Body of pancreas (tissue), 4 donors: ENCODE data around the gene PKP3. TPM values are rescaled to one million over a fixed set of nuclear protein-coding genes. Genes with fewer than 3 reads are reported as not detected.
"Not testable (repeated sequence)": the region's sequence is repeated elsewhere in the genome, so short reads cannot be mapped to it uniquely, and the experiment has no call there.

ENCODE experiments used
- ATAC-seq: fragments of 150-250 bp; one replicate; pipeline ENCODE4 v1.9.1; 2016
- DNase-seq, 4 donors: peaks; one replicate each; pipeline ENCODE4 v3.0.0-alpha.2; 2019
- H3K27ac ChIP-seq, 4 donors: fragments of 200-600 bp; sonication (generic); 1 replicate in 3 of 4; 2 replicates in 1 of 4; pipeline versions ENCODE4 v1.5.1 to v1.6.1; 2016 to 2019; ENCODE audit warnings: mild to moderate bottlenecking in 1 of 4, mixed read lengths in 1 of 4, moderate library complexity in 1 of 4
- H3K27me3 ChIP-seq, 2 donors: fragments of 200-600 bp; sonication (generic); one replicate each; pipeline ENCODE4 v1.6.0; 2016; ENCODE audit warnings: mild to moderate bottlenecking in 1 of 2
- H3K36me3 ChIP-seq, 2 donors: fragments of 200-600 bp; sonication (generic); replicated peaks in 1 of 2; 2 replicates each; pipeline ENCODE4 v1.5.1; 2016; ENCODE audit warnings: low read depth in 2 of 2; ENCODE audit not compliant: insufficient read depth in 1 of 2
- H3K4me1 ChIP-seq: fragments of 200-600 bp; sonication (generic); one replicate; pipeline ENCODE4 v1.6.0; 2016
- H3K4me3 ChIP-seq, 2 donors: fragments of 200-600 bp; sonication (generic); 1 replicate in 1 of 2; 2 replicates in 1 of 2; pipeline ENCODE4 v1.5.1; 2016 to 2019
- H3K9me3 ChIP-seq, 3 donors: fragments of 200-600 bp; sonication (generic); 1 replicate in 2 of 3; 2 replicates in 1 of 3; pipeline ENCODE4 v1.5.1; 2016
- CTCF ChIP-seq, 7 experiments: fragments of 450-650 bp in 4 of 7; fragments of 200-600 bp in 3 of 7; sonication (generic) in 3 of 7; IDR thresholded peaks; one replicate each; pipeline ENCODE4 v1.5.1; 2016 to 2019; ENCODE audit warnings: antibody characterized with exemption in 7 of 7
- POLR2A ChIP-seq, 3 donors: fragments of 450-650 bp; IDR thresholded peaks; one replicate each; pipeline ENCODE4 v1.6.1; 2016; ENCODE audit warnings: antibody characterized with exemption in 3 of 3, mild to moderate bottlenecking in 2 of 3
- WGBS, 2 donors: methylation state at CpG; one replicate each; pipeline ENCODE4 v1.1.5; 2017; 5-methylcytosine and 5-hydroxymethylcytosine counted together
- intact Hi-C: fragments of 100-400 bp; cut with DNase I; formaldehyde crosslinking; loops from one replicate; pipeline ENCODE4 v1.15.1; 2023
- total RNA-seq, 2 donors: library from RNA; depleted of rRNA; stranded (reverse); fragments of >200 nt; gene quantifications; one replicate each; pipeline ENCODE4 v1.1.0, GENCODE V29; 2016

Gene PKP3
- total RNA-seq, 2 donors from 2014 or later = 46.2 to 48.8 TPM

DNA sequence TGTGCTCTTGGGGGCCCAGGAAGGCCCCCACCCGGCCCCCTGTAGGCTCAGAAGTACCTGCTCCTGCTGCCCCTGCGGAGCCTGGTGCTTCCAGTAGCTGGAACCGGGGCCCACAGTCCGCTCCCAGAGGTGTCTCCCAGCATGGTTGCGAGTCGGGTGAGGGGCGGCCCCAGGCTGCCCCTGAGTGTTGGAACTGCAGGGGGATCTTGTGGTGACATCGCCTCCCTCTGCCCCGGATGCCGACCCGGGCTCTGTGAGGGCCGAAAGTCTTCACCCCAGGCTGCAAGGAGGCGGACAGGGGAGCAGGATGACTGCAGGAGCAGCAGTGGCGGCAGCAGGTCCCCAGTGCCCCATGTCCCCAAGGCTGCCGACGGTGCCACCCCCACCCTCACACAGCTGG, 9.5 kb upstream of the PKP3 start:
- H3K27ac ChIP-seq = no peak overlapping the region
- WGBS, 2 donors = 88% methylated on average over 15 of the region's 16 CpGs; no CpG with 5 or more reads in 1 of the 2 donors
- no peaks in the 10 kb centered on the region for H3K27me3 ChIP-seq
- intact Hi-C loops = no loop called here
- TF ChIP-seq POLR2A (IDR thresholded peaks at IDR 0.05) (no peak), CTCF (IDR thresholded peaks at IDR 0.05) (no peak)
- ATAC-seq (no peak), DNase-seq (no peak)
- H3K9me3 ChIP-seq = peaks cover 0 to 4% (median 0%) of the 10 kb centered on the region in 3 donors
- no peak overlapping the region for H3K4me3 ChIP-seq
- H3K36me3 ChIP-seq = no peaks in the 10 kb centered on the region
- no peaks in the 10 kb centered on the region for H3K4me1 ChIP-seq

- no peak for ATAC-seq
- Histone ChIP-seq H3K9me3 (peaks cover 0 to 4% (median 0%) of the 10 kb centered on the region in 3 donors), H3K4me1 (no peaks in the 10 kb centered on the region), H3K4me3 (no peak overlapping the region), H3K36me3 (no peaks in the 10 kb centered on the region), H3K27ac (no peak overlapping the region), H3K27me3 (no peaks in the 10 kb centered on the region)
- DNase-seq = no peak
- TF ChIP-seq POLR2A (IDR thresholded peaks at IDR 0.05) (no peak), CTCF (IDR thresholded peaks at IDR 0.05) (no peak)
- intact Hi-C loops = no loop called here
- 60 to 97% methylated on average over 2 to 8 of the region's 19 CpGs for WGBS, 2 donors
Measured at GRCh38 chr11:385594-386351, 8.2 kb upstream of the PKP3 start.

- no peak overlapping the region for H3K27ac ChIP-seq
- TF ChIP-seq CTCF (IDR thresholded peaks at IDR 0.05) (no peak), POLR2A (IDR thresholded peaks at IDR 0.05) (no peak)
- peaks cover 0 to 4% (median 0%) of the 10 kb centered on the region in 3 donors for H3K9me3 ChIP-seq
- no peaks in the 10 kb centered on the region for H3K36me3 ChIP-seq
- H3K27me3 ChIP-seq = no peaks in the 10 kb centered on the region
- intact Hi-C loops = no loop called here
- 86 to 93% methylated on average over 6 of the region's 6 CpGs for WGBS, 2 donors
- no peaks in the 10 kb centered on the region for H3K4me1 ChIP-seq
- H3K4me3 ChIP-seq = no peak overlapping the region
- DNase-seq = no peak
- ATAC-seq = no peak
Measured at GRCh38 chr11:386483-386882, 7.5 kb upstream of the PKP3 start.

GRCh38 chr11:387193-387793, 6.7 kb upstream of the PKP3 start:
- H3K27me3 ChIP-seq = no peaks in the 10 kb centered on the region
- WGBS, 2 donors = 49 to 75% methylated on average over 4 of the region's 4 CpGs
- DNase-seq (no peak), ATAC-seq (no peak)
- peaks cover 0 to 4% (median 0%) of the 10 kb centered on the region in 3 donors for H3K9me3 ChIP-seq
- H3K4me3 ChIP-seq = no peak overlapping the region
- H3K27ac ChIP-seq = no peak overlapping the region
- intact Hi-C loops = no loop called here
- no peaks in the 10 kb centered on the region for H3K36me3 ChIP-seq
- no peaks in the 10 kb centered on the region for H3K4me1 ChIP-seq
- TF ChIP-seq CTCF (IDR thresholded peaks at IDR 0.05) (no peak), POLR2A (IDR thresholded peaks at IDR 0.05) (no peak)

DNA sequence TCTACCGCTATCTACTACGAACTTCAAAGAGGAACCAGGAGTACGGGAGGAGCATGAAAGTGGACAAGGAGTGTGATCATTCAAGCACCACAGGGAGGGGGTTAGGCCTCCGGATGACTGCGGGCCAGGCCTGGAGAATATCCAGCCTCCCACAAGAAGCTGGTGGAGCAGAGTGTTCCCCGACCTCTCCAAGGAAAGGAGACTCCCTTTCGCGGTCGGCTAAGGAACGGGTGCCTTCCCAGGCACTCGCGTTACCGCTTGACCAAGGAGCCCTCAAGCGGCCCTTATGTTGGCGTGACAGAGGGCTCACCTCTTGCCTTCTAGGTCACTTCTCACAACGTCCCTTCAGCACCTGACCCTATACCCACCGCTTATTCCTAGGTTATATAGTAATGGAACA, 4.6 kb upstream of the PKP3 start:
- H3K4me3 ChIP-seq, intact Hi-C loops, H3K9me3 ChIP-seq, H3K27me3 ChIP-seq, H3K4me1 ChIP-seq, H3K36me3 ChIP-seq, DNase-seq, ATAC-seq, H3K27ac ChIP-seq: not testable (repeated sequence)
- 78 to 79% methylated on average over 13 to 17 of the region's 17 CpGs for WGBS, 2 donors
